Motor neuron (in vitro differentiated cells): Measurements from ENCODE around the gene WDR7. TPM values are rescaled to one million over a fixed set of nuclear protein-coding genes. Genes with fewer than 3 reads are reported as not detected.
"Not testable (repeated sequence)": the region's sequence is repeated elsewhere in the genome, so short reads cannot be mapped to it uniquely, and the experiment has no call there.

Experiments used
- ATAC-seq, 8 experiments: fragments of 200-7000 bp; cut with Tn5 transposase; replicated peaks in 6 of 8; 2 replicates each; pipeline ENCODE4 v1.8.0; 2021; ENCODE audit warnings: mild to moderate bottlenecking in 8 of 8, moderate library complexity in 8 of 8
- H3K27ac ChIP-seq, 2 donors: fragments of 250-450 bp; sonication (Bioruptor Pico); 2 replicates each; pipeline ENCODE4 v1.9.0; 2021; ENCODE audit warnings: antibody characterized with exemption in 2 of 2, mild to moderate bottlenecking in 2 of 2, moderate library complexity in 1 of 2
- H3K4me1 ChIP-seq, 2 donors: fragments of 250-450 bp; sonication (Bioruptor Pico); replicated peaks in 1 of 2; 2 replicates each; pipeline ENCODE4 v1.6.1; 2021; ENCODE audit warnings: antibody characterized with exemption in 2 of 2, mild to moderate bottlenecking in 2 of 2, moderate library complexity in 1 of 2
- H3K4me3 ChIP-seq, 5 donors: fragments of 250-450 bp; sonication (Bioruptor Pico); 2 replicates each; pipeline ENCODE4 v1.9.0; 2021; ENCODE audit warnings: antibody characterized with exemption in 5 of 5, mild to moderate bottlenecking in 5 of 5, moderate library complexity in 4 of 5
- WGBS, 10 experiments: fragments of 450-650 bp; shearing (Covaris generic); methylation state at CpG; one replicate each; pipeline ENCODE4 v1.0.0; 2022; 5-methylcytosine and 5-hydroxymethylcytosine counted together
- in situ Hi-C, 9 experiments: fragments of 400-800 bp; cut with MboI; loops; one replicate each; pipeline ENCODE4 v1.15.0; 2021; ENCODE audit warnings: low sequenced_read_pairs in 9 of 9, low pct_unique_long_range_greater_than_20kb in 2 of 9; ENCODE audit not compliant: unreplicated experiment in 9 of 9
- total RNA-seq, 8 experiments: library from RNA; unstranded; fragments of 300-600 nt; gene quantifications; 2 replicates each; pipeline versions ENCODE4 v1.2.3 to v1.2.4, GENCODE V29; 2022

WDR7 gene
- total RNA-seq, 8 experiments from 2014 or later: 12.2 to 24.5 (median 19.2) TPM

- Histone ChIP-seq H3K4me1 (peaks cover 3 to 5% of the 10 kb centered on the region in 2 donors), H3K4me3 (no peak overlapping the region), H3K27ac (no peak overlapping the region)
- in situ Hi-C loops: no loop called here
- no peak for ATAC-seq
- 30 to 100% (median 79%) methylated on average over 1 to 8 of the region's 8 CpGs; no CpG with 5 or more reads in 1 of the 10 experiments for WGBS, 10 experiments
Observed at GRCh38 chr18:56641714-56642337, 9.3 kb upstream of the WDR7 start.

DNA sequence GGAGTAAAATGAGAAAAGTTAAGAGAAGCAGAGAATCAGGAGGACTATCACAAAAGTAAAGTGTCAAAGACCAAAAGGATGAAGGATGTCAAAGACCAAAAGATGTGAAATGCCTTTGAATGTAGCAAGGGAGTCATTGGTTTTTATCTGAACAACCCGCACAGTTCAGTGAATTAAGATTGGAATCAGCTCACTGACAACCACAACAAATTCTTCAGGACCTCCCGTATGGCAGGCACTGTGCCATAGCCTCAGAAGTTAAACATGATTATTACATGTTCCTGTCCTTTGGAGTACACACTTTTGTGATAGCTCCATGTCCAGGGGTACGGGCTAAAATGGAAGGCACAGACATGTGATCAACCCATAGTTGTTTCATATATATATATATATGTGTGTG is 7.8 kb upstream of the WDR7 start:
- H3K4me1 ChIP-seq: peaks cover 3 to 5% of the 10 kb centered on the region in 2 donors
- no peak overlapping the region for H3K4me3 ChIP-seq
- whole genome bisulfite sequencing, 10 experiments: 53 to 100% (median 87%) methylated on average over 1 to 2 of the region's 3 CpGs; no CpG with 5 or more reads in 2 of the 10 experiments
- ATAC-seq: no peak
- no peak overlapping the region for H3K27ac ChIP-seq
- in situ Hi-C loops: no loop called here

DNA sequence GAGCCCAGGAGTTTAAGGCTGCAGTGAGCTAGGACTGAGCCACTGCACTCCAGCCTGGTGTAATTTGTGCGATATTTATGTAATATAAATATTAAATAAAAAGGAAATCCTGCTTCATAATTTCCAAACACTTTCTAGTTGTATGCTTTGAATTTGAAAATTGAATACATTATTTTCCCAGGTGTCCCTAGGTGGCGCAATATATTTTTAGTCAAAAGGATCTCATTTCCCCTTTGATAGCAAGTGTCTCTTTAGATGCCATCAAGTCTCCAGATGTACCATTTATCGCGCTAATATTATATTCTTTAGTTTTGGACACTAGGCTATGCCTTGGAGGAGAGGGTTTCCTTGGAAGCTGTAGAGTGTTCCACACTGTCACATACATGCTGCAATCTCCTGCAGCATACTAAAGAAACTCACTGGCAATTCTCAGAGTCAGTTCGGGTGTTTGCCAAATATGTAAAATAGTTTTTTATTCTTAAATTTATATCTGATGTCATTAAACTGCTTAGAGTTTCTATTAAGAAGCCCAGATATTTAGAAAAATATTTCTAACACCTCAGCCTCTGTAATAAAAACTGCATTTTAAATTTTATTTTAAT is 5.6 kb upstream of the WDR7 start:
- Histone ChIP-seq H3K4me1 (peaks cover 0 to 3% of the 10 kb centered on the region in 2 donors), H3K27ac (no peak overlapping the region), H3K4me3 (no peak overlapping the region)
- in situ Hi-C loops: no loop called here
- 25 to 90% (median 60%) methylated on average over 2 to 5 of the region's 5 CpGs for WGBS, 10 experiments
- ATAC-seq: peak in 1 of 8 experiments; percentile 32

- Histone ChIP-seq H3K4me1 (peaks cover 0 to 4% of the 10 kb centered on the region in 2 donors), H3K27ac (no peak overlapping the region), H3K4me3 (no peak overlapping the region)
- in situ Hi-C loops: no loop called here
- no peak for ATAC-seq
Observed at GRCh38 chr18:56647071-56647470, 4.1 kb upstream of the WDR7 start.

DNA sequence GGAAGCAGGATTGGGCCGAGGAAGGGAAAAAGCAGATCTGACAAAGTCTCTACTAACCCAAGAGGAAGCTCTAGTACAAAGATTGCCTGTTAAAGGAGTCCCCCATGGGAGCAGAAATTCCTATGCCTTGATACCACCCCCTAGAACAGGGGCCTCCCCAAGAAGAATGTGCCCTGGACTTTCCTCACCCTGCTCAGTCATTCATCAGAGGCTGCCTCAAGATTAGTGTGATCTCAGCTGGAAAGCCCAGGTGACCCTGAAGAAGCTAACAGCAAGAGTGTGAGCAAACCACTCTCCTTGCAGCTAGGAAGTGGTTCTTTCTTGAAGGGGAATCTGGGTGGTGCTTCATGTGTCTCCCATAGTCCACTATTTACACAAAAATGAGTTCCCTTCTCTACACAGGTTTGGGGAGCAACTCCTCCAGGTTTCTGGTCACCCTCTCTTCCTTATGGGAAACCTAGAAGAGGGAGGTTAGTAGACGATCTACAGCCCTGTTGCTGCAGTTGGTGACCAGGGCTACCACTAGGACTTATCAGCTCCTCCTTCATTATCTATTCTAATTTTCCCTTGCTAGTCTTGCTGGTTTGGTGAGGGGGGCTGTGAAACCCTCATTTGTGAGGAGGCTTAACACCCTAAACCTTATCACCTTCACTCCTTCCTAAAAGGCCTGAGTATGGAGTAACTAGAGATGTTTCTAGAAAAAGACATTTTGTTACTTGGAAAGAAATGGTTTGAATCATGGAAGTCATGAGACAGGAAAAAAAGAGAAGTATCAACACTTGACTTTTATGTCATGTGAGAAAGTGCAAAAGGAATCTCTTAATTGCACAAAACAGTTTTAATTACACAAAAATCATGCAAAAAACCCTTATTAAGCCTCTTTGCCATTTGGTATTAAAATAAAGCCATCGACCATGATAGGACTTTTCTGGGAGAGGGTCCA is 2.9 kb upstream of the WDR7 start:
- ATAC-seq: no peak
- in situ Hi-C loops: no loop called here
- Histone ChIP-seq H3K4me1 (peaks cover 0 to 8% of the 10 kb centered on the region in 2 donors), H3K27ac (no peak overlapping the region), H3K4me3 (no peak overlapping the region)
- 10 to 94% (median 65%) methylated on average over 1 to 3 of the region's 3 CpGs for WGBS, 10 experiments

DNA sequence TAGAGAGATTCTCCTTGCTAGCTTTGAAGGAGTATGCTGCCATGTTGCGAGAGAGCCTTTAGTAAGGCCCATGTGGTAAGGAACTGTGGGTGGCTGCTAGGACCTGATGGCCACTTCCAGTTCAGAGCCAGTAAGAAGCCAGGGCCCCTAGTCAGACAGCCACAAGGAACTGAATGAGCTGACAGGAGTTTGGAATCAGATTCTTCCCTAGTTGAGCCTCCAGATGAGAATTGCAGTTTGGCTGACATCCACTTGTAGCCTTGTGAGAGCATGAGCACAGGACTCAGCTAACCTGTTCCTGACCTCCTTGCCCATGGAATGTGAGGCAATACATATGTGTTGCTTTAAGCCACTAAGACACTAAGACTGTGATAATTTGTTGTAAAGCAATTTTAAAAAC is 1.2 kb upstream of the WDR7 start:
- WGBS, 10 experiments: no CpG with 5 or more reads among the region's 1 CpG
- H3K27ac ChIP-seq: no peak overlapping the region
- in situ Hi-C loops: no loop called here

GRCh38 chr18:56651771-56652092 is 573 bp downstream of the WDR7 start:
- in situ Hi-C loops: no loop called here
- 0 to 41% (median 18%) methylated on average over 1 to 4 of the region's 5 CpGs; no CpG with 5 or more reads in 1 of the 10 experiments for WGBS, 10 experiments
- Histone ChIP-seq H3K4me1 (peaks cover 0 to 8% of the 10 kb centered on the region in 2 donors), H3K4me3 (peak overlapping the region; percentile 45 to 93 (median 69)), H3K27ac (peak overlapping the region; percentile 57 to 81)
- no peak for ATAC-seq

More for the DNA sequence above, 1.2 kb upstream of the WDR7 start:
- H3K4me3 ChIP-seq: no peak overlapping the region
- peaks cover 0 to 8% of the 10 kb centered on the region in 2 donors for H3K4me1 ChIP-seq
- no peak for ATAC-seq

DNA sequence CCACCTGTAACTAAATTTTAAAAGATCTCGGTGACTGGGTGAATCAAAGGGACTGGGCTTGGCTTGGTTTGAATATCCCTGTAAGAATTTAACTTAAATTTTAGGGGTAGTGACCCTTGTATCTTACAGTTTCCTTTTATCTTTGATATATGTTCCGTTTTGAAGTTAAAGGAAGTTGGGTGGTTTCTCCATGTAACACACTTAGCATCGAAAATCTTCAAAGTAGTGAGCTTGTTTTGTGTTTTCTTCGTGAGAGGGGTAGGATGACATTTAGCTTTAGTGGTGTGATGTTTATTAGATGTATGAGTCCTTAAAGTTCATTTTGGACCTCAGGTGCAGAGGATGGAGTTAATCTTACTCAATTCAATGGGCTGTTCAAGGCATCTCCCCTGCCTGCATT is 1.6 kb downstream of the WDR7 start:
- H3K4me1 ChIP-seq: peaks cover 0 to 8% of the 10 kb centered on the region in 2 donors
- no peak overlapping the region for H3K4me3 ChIP-seq
- no peak for ATAC-seq
- 58 to 100% (median 80%) methylated on average over 1 to 4 of the region's 4 CpGs; no CpG with 5 or more reads in 1 of the 10 experiments for WGBS, 10 experiments
- H3K27ac ChIP-seq: no peak overlapping the region
- in situ Hi-C loops: no loop called here

- 80 to 100% (median 98%) methylated on average over 2 to 7 of the region's 7 CpGs for WGBS, 10 experiments
- ATAC-seq, in situ Hi-C loops, H3K27ac ChIP-seq, H3K4me1 ChIP-seq, H3K4me3 ChIP-seq: not testable (repeated sequence)
Observed at GRCh38 chr18:56654280-56654679, 3.1 kb downstream of the WDR7 start.

DNA sequence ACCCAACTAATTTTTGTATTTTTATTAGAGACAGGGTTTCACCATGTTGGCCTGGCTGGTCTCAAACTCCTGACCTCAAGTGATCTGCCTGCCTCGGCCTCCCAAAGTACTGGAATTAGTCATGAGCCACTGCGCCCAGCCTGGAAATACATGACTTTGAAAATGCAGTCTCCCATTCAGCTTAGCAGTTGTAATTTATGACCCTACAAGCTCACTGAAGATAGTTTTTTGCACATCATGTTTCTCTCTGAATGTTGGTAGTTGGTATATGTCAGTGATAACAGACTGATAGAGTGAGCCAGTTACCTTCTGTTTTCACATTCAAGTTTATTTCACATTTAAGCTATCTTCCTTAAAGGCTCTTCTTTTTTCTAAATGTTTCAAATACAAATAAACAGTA is 7.1 kb downstream of the WDR7 start:
- ATAC-seq: no peak
- WGBS, 10 experiments: 83 to 100% (median 98%) methylated on average over 1 to 2 of the region's 2 CpGs; no CpG with 5 or more reads in 4 of the 10 experiments
- no peak overlapping the region for H3K4me3 ChIP-seq
- no peaks in the 10 kb centered on the region for H3K4me1 ChIP-seq
- no peak overlapping the region for H3K27ac ChIP-seq
- in situ Hi-C loops: no loop called here

GRCh38 chr18:56659111-56659510 is 8.0 kb downstream of the WDR7 start:
- in situ Hi-C loops: no loop called here
- ATAC-seq: no peak
- Histone ChIP-seq H3K4me1 (no peaks in the 10 kb centered on the region), H3K27ac (no peak overlapping the region), H3K4me3 (no peak overlapping the region)
- 86 to 100% (median 97%) methylated on average over 1 to 4 of the region's 4 CpGs; no CpG with 5 or more reads in 1 of the 10 experiments for WGBS, 10 experiments

- Histone ChIP-seq H3K4me3 (no peak overlapping the region), H3K27ac (no peak overlapping the region), H3K4me1 (no peaks in the 10 kb centered on the region)
- ATAC-seq: no peak
- WGBS, 10 experiments: 86 to 100% (median 100%) methylated on average over 1 of the region's 1 CpG; no CpG with 5 or more reads in 1 of the 10 experiments
- in situ Hi-C loops: no loop called here
Observed at GRCh38 chr18:56660655-56661054, 9.5 kb downstream of the WDR7 start.

- 0 to 100% (median 50%) methylated on average over 1 to 2 of the region's 2 CpGs; no CpG with 5 or more reads in 1 of the 10 experiments for WGBS, 10 experiments
- Histone ChIP-seq H3K27ac (no peak overlapping the region), H3K4me3 (no peak overlapping the region), H3K4me1 (no peaks in the 10 kb centered on the region)
- in situ Hi-C loops: no loop called here
- ATAC-seq: peak in 2 of 8 experiments; percentile 18 to 66
Observed at GRCh38 chr18:56661360-56662062, 10.4 kb downstream of the WDR7 start.
